A673 (cell line): Measurements from ENCODE around the gene PLEKHG3. TPM values are rescaled to one million over a fixed set of nuclear protein-coding genes. Genes with fewer than 3 reads are reported as not detected.

Experiments used
- BruUV-seq: library from RNA; stranded (reverse); fragments of 400-500 nt; replicated peaks from 2 replicates; lab custom pipeline; 2021; lab: Mats Ljungman, UMichigan
- CTCF ChIA-PET: fragments of 300-600 bp; sonication (Branson Sonifier 250); formaldehyde crosslinking; loops from one replicate; lab custom pipeline; 2022; ENCODE audit warnings: antibody characterized with exemption; lab: Charles Lee
- POLR2A ChIA-PET: fragments of 300-600 bp; sonication (Branson Sonifier 250); formaldehyde crosslinking; loops from one replicate; lab custom pipeline; 2022; ENCODE audit warnings: antibody characterized with exemption; ENCODE audit not compliant: low non-redundant PET; lab: Charles Lee
- DNase-seq: peaks from one replicate; pipeline ENCODE4 v3.0.0-alpha.2; 2015; ENCODE audit warnings: low spot score
- H3K27ac ChIP-seq: fragments of 200-600 bp; sonication (generic); 2 replicates; pipeline ENCODE4 v1.5.1; 2016; ENCODE audit warnings: mixed run types, low read depth, mild to moderate bottlenecking, mixed read lengths, antibody characterized with exemption, low read length; ENCODE audit not compliant: poor library complexity, severe bottlenecking
- H3K27me3 ChIP-seq: fragments of 200-600 bp; sonication (generic); replicated peaks from 2 replicates; pipeline ENCODE4 v1.6.1; 2017; ENCODE audit warnings: mixed run types, low read depth, mild to moderate bottlenecking, mixed read lengths, antibody characterized with exemption, low read length; ENCODE audit not compliant: insufficient read depth, poor library complexity
- H3K36me3 ChIP-seq: fragments of 200-600 bp; sonication (generic); 2 replicates; pipeline ENCODE4 v1.6.1; 2016; ENCODE audit warnings: mixed run types, mild to moderate bottlenecking, mixed read lengths, antibody characterized with exemption, low read length; ENCODE audit not compliant: insufficient read depth, poor library complexity, severe bottlenecking
- H3K4me1 ChIP-seq: fragments of 200-600 bp; sonication (generic); 2 replicates; pipeline ENCODE4 v1.6.1; 2017; ENCODE audit warnings: mixed run types, mild to moderate bottlenecking, mixed read lengths, antibody characterized with exemption, low read length; ENCODE audit not compliant: insufficient read depth, poor library complexity, severe bottlenecking
- H3K4me3 ChIP-seq: fragments of 200-600 bp; sonication (generic); 2 replicates; pipeline ENCODE4 v1.5.1; 2016; ENCODE audit warnings: low read depth, mixed run types, mild to moderate bottlenecking, mixed read lengths, low read length; ENCODE audit not compliant: poor library complexity, severe bottlenecking
- H3K9me3 ChIP-seq: fragments of 200-600 bp; sonication (generic); 2 replicates; pipeline ENCODE4 v1.6.1; 2016; ENCODE audit warnings: mixed run types, low read depth, mild to moderate bottlenecking, mixed read lengths, antibody characterized with exemption, low read length; ENCODE audit not compliant: poor library complexity, severe bottlenecking
- EZH2 ChIP-seq: fragments of 200-600 bp; sonication (generic); IDR thresholded peaks from 2 replicates; pipeline ENCODE4 v1.6.1; 2017; ENCODE audit warnings: borderline replicate concordance, low read depth, mild to moderate bottlenecking, mixed read lengths, antibody characterized with exemption, low read length; ENCODE audit not compliant: poor library complexity, severe bottlenecking
- intact Hi-C: fragments of 100-400 bp; cut with micrococcal nuclease; formaldehyde crosslinking; loops from one replicate; pipeline ENCODE4 v1.10.0; 2022; ENCODE audit not compliant: unreplicated experiment
- total RNA-seq: library from RNA; stranded (reverse); gene quantifications from 2 replicates; pipeline ENCODE4 v1.2.3, GENCODE V29; 2021
- TF ChIP-seq, protein P1 (sequence below): fragments of 300-800, 200-600 bp; sonication (generic); conservative IDR thresholded peaks from 2 replicates; pipeline ENCODE4 v1.5.1; 2017; ENCODE audit warnings: low read depth, mild to moderate bottlenecking, antibody characterized with exemption, low read length, moderate library complexity, mixed read lengths

The PLEKHG3 gene
- total RNA-seq, 1 experiment from 2014 or later: 29.6 TPM

DNA sequence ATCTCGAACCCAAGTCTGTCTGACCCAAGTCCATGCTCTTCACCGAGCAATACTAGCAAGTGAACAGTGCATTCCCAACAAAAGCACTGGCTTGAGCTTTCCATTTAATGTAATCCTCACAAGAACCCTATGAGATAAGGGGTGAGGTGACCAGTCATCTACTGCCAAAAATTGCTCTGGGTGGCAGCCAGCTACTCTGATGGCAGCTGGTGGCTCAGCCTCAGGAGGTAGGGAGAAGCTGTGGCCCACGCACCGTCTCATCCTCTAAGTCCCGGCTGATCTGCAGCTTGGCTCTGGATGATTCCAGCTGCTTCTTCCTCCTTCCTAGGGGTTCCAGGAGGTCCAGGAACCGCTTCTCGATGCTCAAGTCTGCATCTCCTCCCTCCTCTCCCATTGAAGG is 75.2 kb downstream of the PLEKHG3 start:
- no peak for TF ChIP-seq EZH2
- TF ChIP-seq, protein P1, sequence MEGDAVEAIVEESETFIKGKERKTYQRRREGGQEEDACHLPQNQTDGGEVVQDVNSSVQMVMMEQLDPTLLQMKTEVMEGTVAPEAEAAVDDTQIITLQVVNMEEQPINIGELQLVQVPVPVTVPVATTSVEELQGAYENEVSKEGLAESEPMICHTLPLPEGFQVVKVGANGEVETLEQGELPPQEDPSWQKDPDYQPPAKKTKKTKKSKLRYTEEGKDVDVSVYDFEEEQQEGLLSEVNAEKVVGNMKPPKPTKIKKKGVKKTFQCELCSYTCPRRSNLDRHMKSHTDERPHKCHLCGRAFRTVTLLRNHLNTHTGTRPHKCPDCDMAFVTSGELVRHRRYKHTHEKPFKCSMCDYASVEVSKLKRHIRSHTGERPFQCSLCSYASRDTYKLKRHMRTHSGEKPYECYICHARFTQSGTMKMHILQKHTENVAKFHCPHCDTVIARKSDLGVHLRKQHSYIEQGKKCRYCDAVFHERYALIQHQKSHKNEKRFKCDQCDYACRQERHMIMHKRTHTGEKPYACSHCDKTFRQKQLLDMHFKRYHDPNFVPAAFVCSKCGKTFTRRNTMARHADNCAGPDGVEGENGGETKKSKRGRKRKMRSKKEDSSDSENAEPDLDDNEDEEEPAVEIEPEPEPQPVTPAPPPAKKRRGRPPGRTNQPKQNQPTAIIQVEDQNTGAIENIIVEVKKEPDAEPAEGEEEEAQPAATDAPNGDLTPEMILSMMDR: no peak
- POLR2A ChIA-PET: interaction anchor here (0.7 kb wide), 1 partner anchor 18 kb away, joined by 5 read pairs; no protein-coding TSS in a partner anchor
- intact Hi-C loops: no loop called here
- CTCF ChIA-PET: no interaction called here
- no peak for DNase-seq
- no peaks in the 10 kb centered on the region for H3K27me3 ChIP-seq
- no peak overlapping the region for H3K27ac ChIP-seq
- no peak overlapping the region for H3K4me3 ChIP-seq
- H3K9me3 ChIP-seq: no peaks in the 10 kb centered on the region
- H3K36me3 ChIP-seq: no peaks in the 10 kb centered on the region
- no peaks in the 10 kb centered on the region for H3K4me1 ChIP-seq
- BruUV-seq: no TSS peak

DNA sequence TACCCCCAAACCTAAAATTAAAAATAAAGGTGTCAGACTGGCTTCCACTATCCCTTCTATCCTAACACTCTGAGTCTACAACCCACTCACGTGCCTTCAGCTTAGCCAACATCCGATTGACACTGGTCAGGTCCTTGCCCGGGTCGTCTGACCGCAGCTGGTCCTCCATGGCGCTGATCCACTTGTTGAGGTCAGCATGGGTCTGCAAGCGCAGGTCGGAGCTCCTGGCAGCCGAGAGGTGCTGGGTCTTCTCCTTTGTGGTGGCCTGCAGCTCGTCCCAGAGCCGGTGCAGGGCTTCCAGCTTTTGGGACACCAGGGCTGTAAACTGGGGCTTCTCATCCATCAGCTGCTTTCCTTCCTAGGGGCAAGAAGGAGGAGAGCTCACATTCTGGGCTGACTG is 78.0 kb downstream of the PLEKHG3 start:
- Histone ChIP-seq H3K4me1 (no peaks in the 10 kb centered on the region), H3K36me3 (no peaks in the 10 kb centered on the region), H3K9me3 (no peaks in the 10 kb centered on the region), H3K27me3 (no peaks in the 10 kb centered on the region), H3K27ac (no peak overlapping the region), H3K4me3 (no peak overlapping the region)
- CTCF ChIA-PET: no interaction called here
- intact Hi-C loops: no loop called here
- DNase-seq: no peak
- TF ChIP-seq, protein P1: no peak
- TF ChIP-seq EZH2: no peak
- POLR2A ChIA-PET: no interaction called here
- BruUV-seq: no TSS peak

DNA sequence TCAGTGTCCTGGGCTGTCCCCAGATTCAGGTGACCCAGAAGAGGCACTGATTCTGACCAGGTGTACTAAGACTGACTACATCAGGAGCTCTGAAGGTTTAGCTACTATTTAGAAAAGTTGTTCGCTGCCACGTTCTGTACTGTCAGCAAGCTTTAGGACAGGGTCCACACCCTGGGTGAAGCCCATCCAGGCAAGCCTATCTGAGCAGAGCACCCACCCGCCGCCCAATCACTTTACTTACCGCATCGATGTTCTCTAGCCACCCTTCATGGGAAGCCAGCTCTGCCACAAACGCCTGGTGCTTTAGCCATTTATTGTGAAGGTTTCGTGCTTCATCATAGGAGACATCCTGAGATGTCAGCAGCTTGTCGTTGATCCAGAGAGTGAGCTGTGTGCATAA is 79.8 kb downstream of the PLEKHG3 start:
- no peaks in the 10 kb centered on the region for H3K27me3 ChIP-seq
- no peak for DNase-seq
- TF ChIP-seq EZH2: no peak
- TF ChIP-seq, protein P1: no peak
- H3K4me3 ChIP-seq: no peak overlapping the region
- no peaks in the 10 kb centered on the region for H3K4me1 ChIP-seq
- BruUV-seq: no TSS peak
- H3K9me3 ChIP-seq: no peaks in the 10 kb centered on the region
- CTCF ChIA-PET: no interaction called here
- H3K36me3 ChIP-seq: no peaks in the 10 kb centered on the region
- intact Hi-C loops: no loop called here
- H3K27ac ChIP-seq: no peak overlapping the region
- POLR2A ChIA-PET: no interaction called here
